Body of pancreas (tissue), 4 donors: ENCODE data around the gene METTL4. TPM values are rescaled to one million over a fixed set of nuclear protein-coding genes. Genes with fewer than 3 reads are reported as not detected.

Experiments
- ATAC-seq: fragments of 150-250 bp; one replicate; pipeline ENCODE4 v1.9.1; 2016
- DNase-seq, 4 donors: peaks; one replicate each; pipeline ENCODE4 v3.0.0-alpha.2; 2019
- H3K27ac ChIP-seq, 4 donors: fragments of 200-600 bp; sonication (generic); 1 replicate in 3 of 4; 2 replicates in 1 of 4; pipeline versions ENCODE4 v1.5.1 to v1.6.1; 2016 to 2019; ENCODE audit warnings: mild to moderate bottlenecking in 1 of 4, mixed read lengths in 1 of 4, moderate library complexity in 1 of 4
- H3K27me3 ChIP-seq, 2 donors: fragments of 200-600 bp; sonication (generic); one replicate each; pipeline ENCODE4 v1.6.0; 2016; ENCODE audit warnings: mild to moderate bottlenecking in 1 of 2
- H3K36me3 ChIP-seq, 2 donors: fragments of 200-600 bp; sonication (generic); replicated peaks in 1 of 2; 2 replicates each; pipeline ENCODE4 v1.5.1; 2016; ENCODE audit warnings: low read depth in 2 of 2; ENCODE audit not compliant: insufficient read depth in 1 of 2
- H3K4me1 ChIP-seq: fragments of 200-600 bp; sonication (generic); one replicate; pipeline ENCODE4 v1.6.0; 2016
- H3K4me3 ChIP-seq, 2 donors: fragments of 200-600 bp; sonication (generic); 1 replicate in 1 of 2; 2 replicates in 1 of 2; pipeline ENCODE4 v1.5.1; 2016 to 2019
- H3K9me3 ChIP-seq, 3 donors: fragments of 200-600 bp; sonication (generic); 1 replicate in 2 of 3; 2 replicates in 1 of 3; pipeline ENCODE4 v1.5.1; 2016
- CTCF ChIP-seq, 7 experiments: fragments of 450-650 bp in 4 of 7; fragments of 200-600 bp in 3 of 7; sonication (generic) in 3 of 7; IDR thresholded peaks; one replicate each; pipeline ENCODE4 v1.5.1; 2016 to 2019; ENCODE audit warnings: antibody characterized with exemption in 7 of 7
- POLR2A ChIP-seq, 3 donors: fragments of 450-650 bp; IDR thresholded peaks; one replicate each; pipeline ENCODE4 v1.6.1; 2016; ENCODE audit warnings: antibody characterized with exemption in 3 of 3, mild to moderate bottlenecking in 2 of 3
- WGBS, 2 donors: methylation state at CpG; one replicate each; pipeline ENCODE4 v1.1.5; 2017; 5-methylcytosine and 5-hydroxymethylcytosine counted together
- intact Hi-C: fragments of 100-400 bp; cut with DNase I; formaldehyde crosslinking; loops from one replicate; pipeline ENCODE4 v1.15.1; 2023
- total RNA-seq, 2 donors: library from RNA; depleted of rRNA; stranded (reverse); fragments of >200 nt; gene quantifications; one replicate each; pipeline ENCODE4 v1.1.0, GENCODE V29; 2016

The METTL4 gene
- total RNA-seq, 2 donors from 2014 or later, result 1.8 to 4.3 TPM

GRCh38 chr18:2569338-2570207 lies 1.7 kb downstream of the METTL4 start:
- Histone ChIP-seq H3K36me3 (no peaks in the 10 kb centered on the region), H3K9me3 (no peaks in the 10 kb centered on the region), H3K4me1 (peaks cover 15% of the 10 kb centered on the region), H3K4me3 (no peak overlapping the region), H3K27me3 (no peaks in the 10 kb centered on the region), H3K27ac (no peak overlapping the region)
- intact Hi-C loops, result no loop called here
- DNase-seq (no peak), ATAC-seq (no peak)
- WGBS, 2 donors, result 84 to 88% methylated on average over 10 of the region's 10 CpGs
- TF ChIP-seq CTCF (IDR thresholded peaks at IDR 0.05) (no peak), POLR2A (IDR thresholded peaks at IDR 0.05) (no peak)

- H3K9me3 ChIP-seq, result no peaks in the 10 kb centered on the region
- no peaks in the 10 kb centered on the region for H3K36me3 ChIP-seq
- ATAC-seq, result no peak
- peaks cover 15% of the 10 kb centered on the region for H3K4me1 ChIP-seq
- H3K27ac ChIP-seq, result no peak overlapping the region
- H3K27me3 ChIP-seq, result no peaks in the 10 kb centered on the region
- TF ChIP-seq CTCF (IDR thresholded peaks at IDR 0.05) (no peak), POLR2A (IDR thresholded peaks at IDR 0.05) (no peak)
- intact Hi-C loops, result no loop called here
- WGBS, 2 donors, result 93 to 95% methylated on average over 3 of the region's 3 CpGs
- H3K4me3 ChIP-seq, result no peak overlapping the region
- DNase-seq, result no peak
Measured at GRCh38 chr18:2568605-2569004, 2.7 kb downstream of the METTL4 start.

GRCh38 chr18:2568129-2568528 lies 3.2 kb downstream of the METTL4 start:
- no peak overlapping the region for H3K4me3 ChIP-seq
- no peak for DNase-seq
- H3K9me3 ChIP-seq, result no peaks in the 10 kb centered on the region
- no peaks in the 10 kb centered on the region for H3K36me3 ChIP-seq
- H3K27ac ChIP-seq, result no peak overlapping the region
- 76 to 79% methylated on average over 6 of the region's 6 CpGs for WGBS, 2 donors
- no peak for ATAC-seq
- intact Hi-C loops, result no loop called here
- no peak for TF ChIP-seq CTCF (IDR thresholded peaks at IDR 0.05)
- no peak for TF ChIP-seq POLR2A (IDR thresholded peaks at IDR 0.05)
- H3K4me1 ChIP-seq, result peaks cover 15% of the 10 kb centered on the region
- no peaks in the 10 kb centered on the region for H3K27me3 ChIP-seq

GRCh38 chr18:2564373-2564772 lies 6.9 kb downstream of the METTL4 start:
- TF ChIP-seq CTCF (IDR thresholded peaks at IDR 0.05) (no peak), POLR2A (IDR thresholded peaks at IDR 0.05) (no peak)
- DNase-seq (no peak), ATAC-seq (no peak)
- no peaks in the 10 kb centered on the region for H3K36me3 ChIP-seq
- peaks cover 1% of the 10 kb centered on the region for H3K4me1 ChIP-seq
- no peaks in the 10 kb centered on the region for H3K9me3 ChIP-seq
- H3K27me3 ChIP-seq, result no peaks in the 10 kb centered on the region
- no peak overlapping the region for H3K27ac ChIP-seq
- H3K4me3 ChIP-seq, result no peak overlapping the region
- 96 to 100% methylated on average over 1 of the region's 1 CpG for WGBS, 2 donors
- intact Hi-C loops, result no loop called here

DNA sequence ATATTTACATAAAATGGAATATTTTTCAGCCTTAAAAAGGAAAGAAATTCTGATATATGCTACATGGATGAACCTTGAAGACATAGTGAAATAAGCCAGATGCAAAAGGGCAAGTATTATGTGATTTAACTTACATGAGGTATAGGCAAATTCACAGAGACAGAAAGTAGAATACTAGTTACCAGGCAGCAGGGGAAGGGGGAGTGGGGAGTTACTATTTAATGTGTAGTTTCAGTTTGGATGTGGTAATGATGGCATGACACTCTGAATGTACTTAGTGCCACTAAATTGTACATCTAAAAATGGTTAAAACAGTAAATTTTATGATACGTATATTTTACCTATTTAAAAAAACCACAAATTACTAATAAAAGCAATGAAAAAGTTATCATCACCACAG lies 12.1 kb downstream of the METTL4 start:
- no peak overlapping the region for H3K4me3 ChIP-seq
- TF ChIP-seq CTCF (IDR thresholded peaks at IDR 0.05) (no peak), POLR2A (IDR thresholded peaks at IDR 0.05) (no peak)
- 90 to 96% methylated on average over 1 of the region's 1 CpG for WGBS, 2 donors

More for the DNA sequence above, 12.1 kb downstream of the METTL4 start:
- DNase-seq (no peak), ATAC-seq (no peak)
- intact Hi-C loops, result no loop called here
- H3K27ac ChIP-seq, result no peak overlapping the region
- H3K27me3 ChIP-seq, result no peaks in the 10 kb centered on the region
- no peaks in the 10 kb centered on the region for H3K36me3 ChIP-seq
- no peaks in the 10 kb centered on the region for H3K9me3 ChIP-seq
- H3K4me1 ChIP-seq, result no peaks in the 10 kb centered on the region
